ENCODE data around the gene SNAI3. TPM values are rescaled to one million over a fixed set of nuclear protein-coding genes. Genes with fewer than 3 reads are reported as not detected.
A peak's percentile ranks its signal among the peaks of the same experiment; 100 is the strongest.
"Not testable (repeated sequence)": the region's sequence is repeated elsewhere in the genome, so short reads cannot be mapped to it uniquely, and the experiment has no call there.

Gene SNAI3
- total RNA-seq, 4 donors from 2014 or later: 0.23 to 0.95 TPM; not detected in 2

DNA sequence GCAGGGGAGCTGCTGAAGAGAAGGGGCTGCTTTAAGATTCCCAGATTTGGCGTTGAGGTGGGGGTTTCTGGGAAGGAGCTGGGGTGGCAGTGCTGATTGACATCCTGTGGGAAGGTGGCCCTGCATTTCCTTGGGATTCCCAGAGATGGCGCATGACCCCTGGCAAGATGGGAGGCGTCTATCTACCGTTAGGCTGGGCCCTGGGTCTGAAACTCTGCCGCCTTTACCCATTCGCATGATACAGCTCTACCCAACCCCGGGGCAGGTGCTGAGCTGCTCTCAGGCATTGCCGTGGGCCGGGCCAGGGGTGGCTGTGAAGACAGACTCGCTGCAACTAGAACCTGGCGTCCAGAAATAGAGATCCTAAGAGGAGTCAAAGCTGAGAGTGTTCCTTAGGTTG lies 13.5 kb downstream of the SNAI3 start:
- TF ChIP-seq POLR2A (IDR thresholded peaks at IDR 0.05): no peak
- TF ChIP-seq, protein P1, sequence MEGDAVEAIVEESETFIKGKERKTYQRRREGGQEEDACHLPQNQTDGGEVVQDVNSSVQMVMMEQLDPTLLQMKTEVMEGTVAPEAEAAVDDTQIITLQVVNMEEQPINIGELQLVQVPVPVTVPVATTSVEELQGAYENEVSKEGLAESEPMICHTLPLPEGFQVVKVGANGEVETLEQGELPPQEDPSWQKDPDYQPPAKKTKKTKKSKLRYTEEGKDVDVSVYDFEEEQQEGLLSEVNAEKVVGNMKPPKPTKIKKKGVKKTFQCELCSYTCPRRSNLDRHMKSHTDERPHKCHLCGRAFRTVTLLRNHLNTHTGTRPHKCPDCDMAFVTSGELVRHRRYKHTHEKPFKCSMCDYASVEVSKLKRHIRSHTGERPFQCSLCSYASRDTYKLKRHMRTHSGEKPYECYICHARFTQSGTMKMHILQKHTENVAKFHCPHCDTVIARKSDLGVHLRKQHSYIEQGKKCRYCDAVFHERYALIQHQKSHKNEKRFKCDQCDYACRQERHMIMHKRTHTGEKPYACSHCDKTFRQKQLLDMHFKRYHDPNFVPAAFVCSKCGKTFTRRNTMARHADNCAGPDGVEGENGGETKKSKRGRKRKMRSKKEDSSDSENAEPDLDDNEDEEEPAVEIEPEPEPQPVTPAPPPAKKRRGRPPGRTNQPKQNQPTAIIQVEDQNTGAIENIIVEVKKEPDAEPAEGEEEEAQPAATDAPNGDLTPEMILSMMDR (IDR thresholded peaks at IDR 0.05): peak in 1 of 6 experiments; percentile 26
- Histone ChIP-seq H3K4me3 (no peak overlapping the region), H3K4me1 (no peaks in the 10 kb centered on the region), H3K27ac (no peak overlapping the region), H3K9me3 (no peaks in the 10 kb centered on the region), H3K27me3 (peaks cover 0 to 12% (median 0%) of the 10 kb centered on the region in 4 donors), H3K36me3 (peaks cover 0 to 5% (median 0%) of the 10 kb centered on the region in 3 donors)
- intact Hi-C loops (cut with DNase I): no loop called here
- WGBS, 2 donors: 66 to 70% methylated on average over 9 to 11 of the region's 11 CpGs
- no peak for DNase-seq

DNA sequence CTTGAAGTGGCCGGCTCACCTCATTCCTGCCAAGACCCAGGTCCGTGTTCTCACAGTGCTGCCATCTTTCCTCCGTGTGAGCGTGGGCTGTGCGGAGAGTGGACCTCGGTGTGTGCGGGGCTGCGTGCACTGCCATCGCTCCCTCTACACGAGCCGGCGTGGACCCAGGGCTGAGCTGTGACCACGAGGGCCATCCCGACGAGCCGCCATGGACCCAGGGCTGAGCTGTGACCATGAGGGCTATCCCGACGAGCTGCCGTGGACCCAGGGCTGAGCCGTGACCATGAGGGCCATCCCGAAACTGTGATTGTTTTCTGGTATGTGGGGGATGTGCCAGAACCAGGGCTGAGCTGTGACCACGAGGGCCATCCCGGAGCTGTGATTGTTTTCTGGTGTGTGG lies 14.5 kb downstream of the SNAI3 start:
- no peak for DNase-seq
- 86 to 90% methylated on average over 8 of the region's 23 CpGs for WGBS, 2 donors

DNA sequence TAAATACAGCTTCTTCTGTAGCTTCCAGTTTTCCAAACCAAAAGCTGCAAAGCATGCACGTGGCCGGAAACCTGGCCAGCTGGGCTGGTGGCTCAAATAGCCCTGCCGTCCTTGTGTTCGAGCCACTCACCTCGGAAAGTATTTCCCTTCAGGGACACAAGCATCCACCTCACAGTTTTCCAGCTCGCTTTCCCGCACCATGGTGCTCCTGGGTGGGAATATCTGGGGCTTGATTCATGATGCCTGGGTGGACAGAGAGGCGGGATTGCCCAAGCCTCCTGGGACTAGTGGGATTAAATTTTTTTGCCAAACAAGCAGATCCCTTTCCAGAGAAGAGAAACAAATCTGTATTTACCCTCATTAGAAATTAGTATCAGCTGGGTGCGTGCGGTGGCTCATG lies 16.3 kb downstream of the SNAI3 start:
- H3K27me3 ChIP-seq: no peaks in the 10 kb centered on the region
- TF ChIP-seq, protein P1 (IDR thresholded peaks at IDR 0.05): no peak
- TF ChIP-seq POLR2A (IDR thresholded peaks at IDR 0.05): no peak
- no peak overlapping the region for H3K27ac ChIP-seq
- intact Hi-C loops (cut with DNase I): no loop called here
- DNase-seq: no peak
- H3K36me3 ChIP-seq: peaks cover 0 to 5% (median 0%) of the 10 kb centered on the region in 3 donors
- H3K9me3 ChIP-seq: no peaks in the 10 kb centered on the region
- H3K4me3 ChIP-seq: no peak overlapping the region
- WGBS, 2 donors: 79 to 92% methylated on average over 10 of the region's 10 CpGs
- H3K4me1 ChIP-seq: peaks cover 0 to 5% (median 0%) of the 10 kb centered on the region in 3 donors

More for the DNA sequence above, 14.5 kb downstream of the SNAI3 start:
- Histone ChIP-seq H3K4me1 (no peaks in the 10 kb centered on the region), H3K27ac (no peak overlapping the region), H3K36me3 (peaks cover 0 to 5% (median 0%) of the 10 kb centered on the region in 3 donors), H3K27me3 (peaks cover 0 to 2% (median 0%) of the 10 kb centered on the region in 4 donors), H3K4me3 (no peak overlapping the region), H3K9me3 (no peaks in the 10 kb centered on the region)
- intact Hi-C loops (cut with DNase I): no loop called here
- TF ChIP-seq POLR2A (IDR thresholded peaks at IDR 0.05): no peak
- TF ChIP-seq, protein P1 (IDR thresholded peaks at IDR 0.05): no peak

DNA sequence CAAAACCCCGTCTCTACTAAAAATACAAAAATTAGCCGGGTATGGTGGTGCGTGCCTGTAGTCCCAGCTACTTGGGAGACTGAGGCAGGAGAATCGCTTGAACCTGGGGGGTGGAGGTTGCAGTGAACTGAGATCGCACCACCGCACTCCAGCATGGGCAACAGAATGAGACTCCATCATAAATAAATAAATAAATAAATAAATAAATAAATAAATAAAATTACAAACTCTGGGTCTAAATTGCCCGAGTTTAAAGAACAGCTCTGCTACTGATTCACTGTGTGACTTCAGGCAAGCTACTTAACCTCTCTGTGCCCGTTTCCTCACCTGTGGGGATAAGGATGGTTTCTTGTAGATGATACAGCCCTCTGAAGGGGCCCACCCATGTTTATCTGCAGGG lies 16.8 kb downstream of the SNAI3 start:
- H3K36me3 ChIP-seq; H3K27me3 ChIP-seq; H3K27ac ChIP-seq; DNase-seq; H3K9me3 ChIP-seq; intact Hi-C loops (cut with DNase I); H3K4me3 ChIP-seq: not testable (repeated sequence)
- H3K4me1 ChIP-seq: peaks cover 0 to 10% (median 0%) of the 10 kb centered on the region in 3 donors
- 91 to 94% methylated on average over 8 of the region's 8 CpGs for WGBS, 2 donors

DNA sequence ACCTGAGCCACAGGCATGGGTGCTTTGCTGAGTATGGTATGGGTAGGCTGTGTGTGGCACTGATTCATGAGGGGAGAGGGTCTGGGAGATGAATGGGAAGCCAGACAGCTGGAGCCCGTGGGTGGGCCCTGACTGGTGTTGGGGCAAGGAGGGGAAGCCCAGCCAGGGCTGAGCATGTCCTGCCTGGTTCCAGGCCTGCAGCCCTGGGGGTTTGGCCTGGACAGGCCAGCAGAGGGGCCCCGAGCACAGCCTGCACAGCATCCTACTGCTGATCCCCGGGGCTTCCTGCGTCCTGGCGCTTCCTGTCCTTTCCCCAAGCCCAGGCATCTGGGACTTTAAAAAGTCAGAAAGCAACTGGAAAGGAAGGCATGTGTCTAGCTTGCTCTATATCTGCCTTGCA lies 18.8 kb downstream of the SNAI3 start:
- H3K36me3 ChIP-seq: no peaks in the 10 kb centered on the region
- intact Hi-C loops (cut with DNase I): no loop called here
- no peak overlapping the region for H3K4me3 ChIP-seq
- no peaks in the 10 kb centered on the region for H3K27me3 ChIP-seq
- 83% methylated on average over 1 of the region's 5 CpGs; no CpG with 5 or more reads in 1 of the 2 donors for WGBS, 2 donors
- peaks cover 6 to 24% (median 6%) of the 10 kb centered on the region in 3 donors for H3K4me1 ChIP-seq
- H3K27ac ChIP-seq: no peak overlapping the region
- no peak for DNase-seq
- TF ChIP-seq POLR2A (IDR thresholded peaks at IDR 0.05): no peak
- TF ChIP-seq, protein P1 (IDR thresholded peaks at IDR 0.05): no peak
- no peaks in the 10 kb centered on the region for H3K9me3 ChIP-seq

DNA sequence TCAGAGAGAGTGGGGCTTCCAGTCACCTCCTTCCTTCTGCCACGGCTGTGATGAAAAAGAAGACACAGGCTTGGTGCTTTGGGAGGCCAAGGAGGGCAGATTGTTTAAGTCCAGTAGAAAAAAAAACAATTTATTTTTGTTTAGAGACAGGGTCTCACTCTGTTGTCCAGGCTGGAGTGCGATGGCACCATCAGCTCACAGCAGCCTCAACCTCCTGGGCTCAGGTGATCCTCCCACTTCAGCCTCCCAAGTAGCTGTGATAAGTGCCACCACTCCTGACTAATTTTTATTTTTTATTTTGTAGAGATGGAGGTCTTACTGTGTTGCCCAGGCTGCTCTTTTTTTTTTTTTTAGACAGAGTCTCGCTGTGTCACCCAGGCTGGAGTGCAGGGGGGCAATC lies 20.7 kb downstream of the SNAI3 start:
- DNase-seq: no peak
- no peaks in the 10 kb centered on the region for H3K36me3 ChIP-seq
- H3K9me3 ChIP-seq: no peaks in the 10 kb centered on the region
- H3K27me3 ChIP-seq: no peaks in the 10 kb centered on the region
- peaks cover 6 to 39% (median 12%) of the 10 kb centered on the region in 3 donors for H3K4me1 ChIP-seq
- no peak for TF ChIP-seq POLR2A (IDR thresholded peaks at IDR 0.05)
- H3K27ac ChIP-seq: no peak overlapping the region
- intact Hi-C loops (cut with DNase I): no loop called here
- H3K4me3 ChIP-seq: no peak overlapping the region
- WGBS, 2 donors: 93% methylated on average over 2 to 3 of the region's 3 CpGs

All from esophagus squamous epithelium (tissue), 5 donors.